GM11168 (cell line): ENCODE measurements around the gene EIF5B.

Experiments used
- in situ Hi-C: fragments of 300-500 bp; cut with MboI; formaldehyde crosslinking; loops from one replicate; pipeline ENCODE4 v1.12.0; 2022; ENCODE audit warnings: low sequenced_read_pairs; ENCODE audit not compliant: unreplicated experiment

The EIF5B gene

GRCh38 chr2:99404797-99405669 is 67.8 kb downstream of the EIF5B start:
- in situ Hi-C loops = no loop called here

DNA sequence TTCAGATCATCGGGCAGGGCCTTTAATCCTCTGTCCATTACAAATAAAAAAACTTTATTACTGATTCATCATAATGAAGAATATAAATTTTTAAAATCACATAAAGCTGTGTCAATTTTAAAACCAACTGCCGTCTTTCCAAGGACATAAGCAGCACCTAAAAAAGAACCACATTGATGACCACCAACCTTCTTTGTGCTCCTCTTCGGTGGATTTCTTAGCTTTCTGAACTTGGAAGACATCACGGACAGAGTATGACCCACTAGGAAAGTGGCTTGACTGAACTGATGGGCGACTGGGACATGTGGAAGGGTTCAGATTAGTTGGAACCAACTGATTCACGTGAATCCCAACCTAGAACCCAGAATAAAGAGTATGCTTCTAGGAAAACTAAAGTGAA is 68.9 kb downstream of the EIF5B start:
- in situ Hi-C loops = no loop called here

- in situ Hi-C loops = no loop called here
These were observed 73.1 kb downstream of the EIF5B start for GRCh38 chr2:99410276-99410675.

DNA sequence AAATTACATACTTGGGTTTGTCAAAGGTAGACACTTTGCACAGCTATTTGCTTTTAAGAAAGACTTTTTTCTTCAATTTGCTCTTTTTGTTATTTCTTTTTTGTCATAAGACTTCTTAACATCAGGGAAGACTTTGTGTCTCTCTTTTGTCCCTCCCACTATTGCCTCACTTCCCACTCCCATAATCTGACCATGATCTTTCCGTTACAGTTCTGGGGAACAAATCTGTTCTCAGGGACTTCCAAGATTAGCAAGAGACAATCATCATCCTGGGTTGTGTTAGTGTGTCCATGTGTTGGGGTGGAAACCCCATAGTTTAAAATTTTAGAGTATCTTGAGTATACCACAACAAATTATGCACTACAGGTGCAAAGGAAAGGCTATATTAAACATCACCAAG is 77.4 kb downstream of the EIF5B start:
- in situ Hi-C loops = no loop called here

GRCh38 chr2:99417396-99417795 is 80.2 kb downstream of the EIF5B start:
- in situ Hi-C loops = no loop called here

- in situ Hi-C loops = no loop called here
These were observed 82.8 kb downstream of the EIF5B start for GRCh38 chr2:99420031-99420430.

DNA sequence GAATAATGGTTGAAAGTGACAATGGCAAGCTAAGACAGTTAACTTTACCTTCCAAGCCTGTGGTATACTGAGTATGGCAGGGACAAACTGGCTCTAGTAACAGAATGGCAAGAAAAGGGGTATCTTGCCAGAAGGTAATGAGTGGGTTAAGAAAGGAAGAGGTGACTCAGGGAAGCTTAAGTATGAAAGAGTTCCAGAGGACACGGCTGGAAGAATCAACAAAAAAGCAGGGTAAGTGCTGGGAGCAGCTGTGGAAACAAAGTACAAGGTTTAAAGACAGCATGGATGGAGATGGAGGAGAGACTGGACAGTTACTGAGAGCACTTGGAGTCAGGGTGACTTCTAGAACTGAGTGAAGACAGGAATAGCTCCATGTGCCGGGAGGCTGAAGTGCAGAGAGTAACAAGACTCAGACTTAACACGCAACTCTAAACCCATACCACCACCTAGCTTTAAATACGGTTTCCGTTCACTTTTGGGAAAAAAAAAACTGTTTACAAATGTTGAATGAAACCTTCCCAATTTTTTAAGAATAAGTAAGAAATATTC is 83.6 kb downstream of the EIF5B start:
- in situ Hi-C loops = no loop called here

DNA sequence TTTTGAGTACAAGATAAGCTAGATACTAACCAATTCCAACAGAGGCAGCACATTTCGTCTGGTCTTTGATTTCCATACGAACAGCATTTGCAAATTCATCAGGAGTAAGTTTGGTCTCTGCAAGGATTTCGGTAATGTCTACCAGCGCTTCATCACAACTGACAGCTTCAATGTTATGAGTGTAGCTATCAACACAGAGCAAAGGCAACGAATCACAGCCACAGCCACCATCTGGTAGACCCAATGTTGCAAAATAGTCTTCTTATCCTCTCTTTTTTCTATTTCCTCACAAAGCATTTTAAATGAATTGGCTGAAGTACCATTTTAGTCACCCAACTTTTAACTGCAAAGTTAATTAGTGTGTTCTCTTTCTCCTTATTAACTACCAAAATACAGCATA is 84.3 kb downstream of the EIF5B start:
- in situ Hi-C loops = no loop called here

- in situ Hi-C loops = no loop called here
These were observed 85.4 kb downstream of the EIF5B start for GRCh38 chr2:99422599-99422998.

DNA sequence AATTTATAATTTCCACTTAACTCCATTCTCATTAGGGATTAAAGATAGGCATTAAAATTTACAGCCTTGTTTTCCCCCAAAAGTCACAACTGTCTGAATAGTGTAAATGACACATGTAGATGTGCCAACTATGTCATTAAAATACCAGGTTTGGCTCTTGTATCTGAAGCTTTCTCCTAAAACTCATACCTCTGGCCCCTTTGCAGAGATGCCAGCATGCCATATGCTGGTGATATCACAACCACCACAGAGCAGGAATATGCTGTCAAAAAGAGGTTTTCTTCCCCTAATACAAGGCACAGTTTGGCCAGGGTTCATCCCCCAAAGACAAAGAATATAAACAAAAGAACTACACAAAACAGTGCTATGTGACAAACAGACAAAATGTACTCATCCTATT is 87.2 kb downstream of the EIF5B start:
- in situ Hi-C loops = no loop called here

- in situ Hi-C loops = no loop called here
These were observed 87.8 kb downstream of the EIF5B start for GRCh38 chr2:99425022-99425421.

DNA sequence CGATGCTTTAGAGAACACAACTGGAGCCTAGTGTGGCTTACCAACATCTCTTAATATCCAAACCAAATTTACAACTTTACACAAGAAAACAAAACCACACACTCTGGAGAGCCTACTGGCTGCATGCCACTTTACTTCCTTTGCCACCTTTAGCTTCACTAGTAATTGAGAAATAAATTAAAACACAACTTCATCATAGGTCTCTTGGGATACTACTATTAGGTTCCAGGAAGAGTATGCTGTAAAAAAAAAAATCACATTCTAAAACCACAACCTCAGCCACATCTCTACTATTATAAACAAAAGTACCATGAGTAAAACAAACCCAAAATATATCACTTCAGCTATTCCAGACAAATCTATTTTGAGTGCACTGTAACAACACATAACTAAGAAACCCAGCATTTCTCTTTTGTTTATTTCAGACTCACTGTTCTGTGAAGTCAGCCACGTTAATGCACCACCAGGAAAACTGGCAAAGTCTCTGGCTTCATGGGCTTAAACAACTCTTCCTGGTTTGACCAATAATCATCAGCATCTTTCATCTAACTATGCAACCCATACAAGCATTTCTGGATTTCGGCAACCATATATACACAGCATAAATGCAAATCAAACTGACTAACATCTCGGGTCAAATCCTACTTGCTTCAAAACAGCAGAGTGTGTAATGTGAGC is 93.6 kb downstream of the EIF5B start:
- in situ Hi-C loops = no loop called here

- in situ Hi-C loops = no loop called here
These were observed 94.5 kb downstream of the EIF5B start for GRCh38 chr2:99431587-99432275.

DNA sequence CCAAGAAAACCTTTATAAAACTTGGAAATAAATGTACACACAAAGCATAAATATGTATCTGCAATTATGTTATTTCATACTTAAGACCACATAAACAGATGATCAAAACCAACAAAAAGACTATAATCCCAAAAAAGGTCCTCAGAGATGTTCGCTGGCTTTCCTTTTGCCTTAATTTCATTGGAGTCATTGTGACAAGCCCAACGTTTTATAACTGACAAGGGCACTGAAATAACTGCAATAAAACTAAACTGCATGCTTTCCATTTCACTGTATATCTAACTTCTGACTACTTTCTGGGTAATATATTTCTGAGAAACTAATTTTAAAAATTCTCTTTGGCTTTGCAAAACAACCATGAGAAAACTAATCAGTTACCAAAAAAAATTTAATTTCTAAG is 96.2 kb downstream of the EIF5B start:
- in situ Hi-C loops = no loop called here

- in situ Hi-C loops = no loop called here
These were observed 99.7 kb downstream of the EIF5B start for GRCh38 chr2:99436874-99437273.

- in situ Hi-C loops = no loop called here
These were observed 102.8 kb downstream of the EIF5B start for GRCh38 chr2:99439971-99440505.

- in situ Hi-C loops = no loop called here
These were observed 105.6 kb downstream of the EIF5B start for GRCh38 chr2:99442837-99443236.

GRCh38 chr2:99444222-99444621 is 107.0 kb downstream of the EIF5B start:
- in situ Hi-C loops = no loop called here

DNA sequence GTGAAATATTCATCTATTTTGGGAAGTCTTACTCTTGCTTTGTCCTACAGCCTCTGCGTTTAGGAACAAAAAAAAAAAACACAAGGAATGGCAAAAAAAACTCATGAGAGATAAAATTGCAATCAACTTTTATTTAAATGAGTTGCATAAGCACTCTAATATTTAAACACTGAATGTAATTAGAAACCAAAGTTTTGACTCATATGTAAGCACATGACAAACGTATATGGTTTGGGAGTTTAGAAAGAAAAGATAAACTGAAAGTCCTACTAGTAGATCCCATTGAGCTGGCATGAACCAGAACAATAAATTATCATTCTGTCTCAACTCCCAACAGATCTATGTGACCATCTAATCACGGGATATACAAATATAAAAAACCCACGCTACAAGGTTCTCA is 107.9 kb downstream of the EIF5B start:
- in situ Hi-C loops = no loop called here

DNA sequence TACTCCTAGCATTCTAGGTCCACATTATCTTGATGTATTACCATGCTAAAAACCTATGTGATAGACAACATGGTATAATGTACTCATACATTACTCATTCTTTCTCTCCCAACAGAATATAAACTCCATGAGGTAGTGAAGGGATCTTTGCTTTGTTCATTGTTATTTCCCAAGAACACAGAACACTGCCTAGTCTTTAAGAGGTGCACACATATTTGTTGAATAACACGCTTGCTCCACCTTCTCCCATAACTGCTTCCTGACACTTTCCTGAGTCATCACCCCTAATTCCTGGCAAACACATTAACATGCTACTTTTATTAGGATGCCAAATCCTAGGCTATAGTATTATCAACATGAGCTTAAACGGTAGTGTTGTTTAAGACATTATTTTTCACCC is 111.4 kb downstream of the EIF5B start:
- in situ Hi-C loops = no loop called here

- in situ Hi-C loops = no loop called here
These were observed 113.0 kb downstream of the EIF5B start for GRCh38 chr2:99450199-99450598.
